ENCODE results near the gene SGF29. TPM values are rescaled to one million over a fixed set of nuclear protein-coding genes. Genes with fewer than 3 reads are reported as not detected.

Gene SGF29
- total RNA-seq, 1 experiment from 2014 or later = 45.3 TPM

DNA sequence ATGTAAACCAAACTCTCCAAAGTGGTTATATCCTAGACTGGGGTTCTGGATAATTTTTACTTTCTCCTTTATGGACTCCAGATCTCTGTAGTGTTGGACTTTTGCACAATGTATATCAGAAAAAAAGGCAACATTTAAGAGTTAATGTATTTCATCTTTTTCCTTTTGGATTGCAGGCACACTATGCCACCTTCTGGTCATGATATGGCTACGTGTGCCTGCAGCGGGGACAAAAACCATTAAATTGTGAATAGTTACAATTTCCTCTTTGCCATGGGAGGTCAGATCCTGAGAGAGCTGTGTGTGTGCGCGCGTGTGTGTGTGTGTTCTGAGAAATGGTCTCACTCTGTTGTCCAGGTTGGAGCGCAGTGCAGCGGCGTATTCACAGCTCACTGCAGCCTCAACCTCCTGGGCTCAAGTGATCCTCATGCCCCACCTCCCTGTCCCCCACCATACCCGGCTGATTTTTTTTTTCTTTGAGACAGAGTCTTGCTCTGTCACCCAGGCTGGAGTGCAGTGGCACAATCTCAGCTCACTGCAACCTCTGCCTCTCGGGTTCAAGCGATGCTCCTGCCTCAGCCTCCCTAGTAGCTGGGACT, 4.3 kb upstream of the SGF29 start:
- H3K4me3 ChIP-seq = no peak overlapping the region
- no peaks in the 10 kb centered on the region for H3K36me3 ChIP-seq (ENCODE audit: low read depth)
- H3F3A ChIP-seq (ENCODE audit: insufficient read depth, low read depth) = peaks cover 3% of the 10 kb centered on the region
- H3K4me1 ChIP-seq (replicated peaks; ENCODE audit: insufficient read depth) = peaks cover 10% of the 10 kb centered on the region
- no TSS peak for BruUV-seq (replicated peaks)
- peaks cover 1% of the 10 kb centered on the region for H3K79me2 ChIP-seq (ENCODE audit: low read depth)
- ChIA-PET POLR2A (ENCODE audit: unreplicated experiment) (interaction anchor here (0.6 kb wide), 1 partner anchor 282 kb away, joined by 3 read pairs; no protein-coding TSS in a partner anchor), CTCF (interaction anchor here (0.6 to 1.8 kb wide), 4 partner anchors 56 to 228 kb away, joined by 3 to 8 read pairs (median 4); no protein-coding TSS in a partner anchor)
- H3K4me2 ChIP-seq = peak overlapping the region; percentile 43
- intact Hi-C loops (cut with micrococcal nuclease; ENCODE audit: unreplicated experiment) = loop anchor here (1.0 kb wide), 3 partner anchors 58 to 272 kb away; no protein-coding TSS in a partner anchor
- no peaks in the 10 kb centered on the region for H4K20me1 ChIP-seq (ENCODE audit: insufficient read depth)
- peak; percentile 37 to 52 for DNase-seq
- no peaks in the 10 kb centered on the region for H3K9me2 ChIP-seq (ENCODE audit: insufficient read depth)
- H3K9me3 ChIP-seq (ENCODE audit: insufficient read depth, low read depth) = no peaks in the 10 kb centered on the region
- no peak for TF ChIP-seq EZH2 (IDR thresholded peaks at IDR 0.05; ENCODE audit: low read depth)
- TF ChIP-seq, protein P1, sequence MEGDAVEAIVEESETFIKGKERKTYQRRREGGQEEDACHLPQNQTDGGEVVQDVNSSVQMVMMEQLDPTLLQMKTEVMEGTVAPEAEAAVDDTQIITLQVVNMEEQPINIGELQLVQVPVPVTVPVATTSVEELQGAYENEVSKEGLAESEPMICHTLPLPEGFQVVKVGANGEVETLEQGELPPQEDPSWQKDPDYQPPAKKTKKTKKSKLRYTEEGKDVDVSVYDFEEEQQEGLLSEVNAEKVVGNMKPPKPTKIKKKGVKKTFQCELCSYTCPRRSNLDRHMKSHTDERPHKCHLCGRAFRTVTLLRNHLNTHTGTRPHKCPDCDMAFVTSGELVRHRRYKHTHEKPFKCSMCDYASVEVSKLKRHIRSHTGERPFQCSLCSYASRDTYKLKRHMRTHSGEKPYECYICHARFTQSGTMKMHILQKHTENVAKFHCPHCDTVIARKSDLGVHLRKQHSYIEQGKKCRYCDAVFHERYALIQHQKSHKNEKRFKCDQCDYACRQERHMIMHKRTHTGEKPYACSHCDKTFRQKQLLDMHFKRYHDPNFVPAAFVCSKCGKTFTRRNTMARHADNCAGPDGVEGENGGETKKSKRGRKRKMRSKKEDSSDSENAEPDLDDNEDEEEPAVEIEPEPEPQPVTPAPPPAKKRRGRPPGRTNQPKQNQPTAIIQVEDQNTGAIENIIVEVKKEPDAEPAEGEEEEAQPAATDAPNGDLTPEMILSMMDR (conservative IDR thresholded peaks at IDR 0.05) = peak; percentile 90
- no peaks in the 10 kb centered on the region for H3K27me3 ChIP-seq (ENCODE audit: insufficient read depth, low read depth)
- H2AFZ ChIP-seq = no peak overlapping the region
- no peak overlapping the region for H3K27ac ChIP-seq

GRCh38 chr16:28554634-28555423, 1.1 kb downstream of the SGF29 start:
- no peaks in the 10 kb centered on the region for H3K9me2 ChIP-seq (ENCODE audit: insufficient read depth)
- peak overlapping the region; percentile 85 for H3K4me2 ChIP-seq
- H3K4me1 ChIP-seq (replicated peaks; ENCODE audit: insufficient read depth) = peaks cover 16% of the 10 kb centered on the region
- H3K4me3 ChIP-seq = peak overlapping the region; percentile 74
- POLR2A ChIA-PET (ENCODE audit: unreplicated experiment) = interaction anchor here (0.6 to 0.8 kb wide), 2 partner anchors 55 to 1101 kb away, joined by 3 to 7 read pairs; partner anchors contain the start of gene SULT1A1
- peaks cover 7% of the 10 kb centered on the region for H3K79me2 ChIP-seq (ENCODE audit: low read depth)
- H2AFZ ChIP-seq = peak overlapping the region; percentile 71
- no peaks in the 10 kb centered on the region for H4K20me1 ChIP-seq (ENCODE audit: insufficient read depth)
- no peaks in the 10 kb centered on the region for H3K27me3 ChIP-seq (ENCODE audit: insufficient read depth, low read depth)
- BruUV-seq (replicated peaks) = TSS peak; percentile 66
- H3K36me3 ChIP-seq (ENCODE audit: low read depth) = no peaks in the 10 kb centered on the region
- TF ChIP-seq, protein P1 (conservative IDR thresholded peaks at IDR 0.05) = no peak
- TF ChIP-seq EZH2 (IDR thresholded peaks at IDR 0.05; ENCODE audit: low read depth) = no peak
- peaks cover 3% of the 10 kb centered on the region for H3F3A ChIP-seq (ENCODE audit: insufficient read depth, low read depth)
- no peak for DNase-seq
- intact Hi-C loops (cut with micrococcal nuclease; ENCODE audit: unreplicated experiment) = loop anchor here (5.0 kb wide), 2 partner anchors 42 to 62 kb away; partner anchors contain the start of gene SULT1A2
- no peak overlapping the region for H3K27ac ChIP-seq
- CTCF ChIA-PET = interaction anchor here (0.5 to 1.4 kb wide), 3 partner anchors 14 to 63 kb away, joined by 3 to 15 read pairs (median 8); partner anchors contain the start of gene SULT1A1
- H3K9me3 ChIP-seq (ENCODE audit: insufficient read depth, low read depth) = no peaks in the 10 kb centered on the region

DNA sequence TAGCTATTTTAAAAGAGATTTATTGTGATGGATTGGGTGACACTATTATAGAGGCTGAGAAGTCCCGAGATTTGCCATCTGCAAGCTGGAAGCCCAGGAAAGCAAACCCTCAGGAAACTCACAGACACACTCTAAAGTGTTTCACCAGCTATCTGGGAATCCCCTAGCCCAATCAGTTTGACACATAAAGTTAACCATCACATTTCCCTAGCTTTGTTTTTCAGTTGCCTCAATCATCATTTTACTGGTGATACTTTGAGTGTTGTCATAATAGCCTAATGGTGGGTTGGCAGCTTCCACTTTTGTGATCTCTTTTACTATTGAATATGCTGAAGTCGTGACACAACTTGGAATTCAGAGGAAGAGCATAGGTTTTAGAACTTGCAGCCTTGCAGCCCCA, 1.8 kb downstream of the SGF29 start:
- intact Hi-C loops (cut with micrococcal nuclease; ENCODE audit: unreplicated experiment) = no loop called here
- CTCF ChIA-PET = no interaction called here
- POLR2A ChIA-PET (ENCODE audit: unreplicated experiment) = no interaction called here
- Histone ChIP-seq H3K4me1 (replicated peaks; ENCODE audit: insufficient read depth) (peaks cover 16% of the 10 kb centered on the region), H3K27me3 (ENCODE audit: insufficient read depth, low read depth) (no peaks in the 10 kb centered on the region), H2AFZ (no peak overlapping the region), H4K20me1 (ENCODE audit: insufficient read depth) (no peaks in the 10 kb centered on the region), H3F3A (ENCODE audit: insufficient read depth, low read depth) (peaks cover 3% of the 10 kb centered on the region), H3K9me3 (ENCODE audit: insufficient read depth, low read depth) (no peaks in the 10 kb centered on the region), H3K36me3 (ENCODE audit: low read depth) (no peaks in the 10 kb centered on the region), H3K4me3 (no peak overlapping the region), H3K9me2 (ENCODE audit: insufficient read depth) (no peaks in the 10 kb centered on the region), H3K4me2 (no peak overlapping the region), H3K27ac (no peak overlapping the region), H3K79me2 (ENCODE audit: low read depth) (peaks cover 7% of the 10 kb centered on the region)
- no peak for DNase-seq
- TF ChIP-seq, protein P1 (conservative IDR thresholded peaks at IDR 0.05) = no peak
- no peak for TF ChIP-seq EZH2 (IDR thresholded peaks at IDR 0.05; ENCODE audit: low read depth)
- BruUV-seq (replicated peaks) = no TSS peak

All from PC-9 (cell line).